ENCODE results near the gene KCNIP4.

DNA sequence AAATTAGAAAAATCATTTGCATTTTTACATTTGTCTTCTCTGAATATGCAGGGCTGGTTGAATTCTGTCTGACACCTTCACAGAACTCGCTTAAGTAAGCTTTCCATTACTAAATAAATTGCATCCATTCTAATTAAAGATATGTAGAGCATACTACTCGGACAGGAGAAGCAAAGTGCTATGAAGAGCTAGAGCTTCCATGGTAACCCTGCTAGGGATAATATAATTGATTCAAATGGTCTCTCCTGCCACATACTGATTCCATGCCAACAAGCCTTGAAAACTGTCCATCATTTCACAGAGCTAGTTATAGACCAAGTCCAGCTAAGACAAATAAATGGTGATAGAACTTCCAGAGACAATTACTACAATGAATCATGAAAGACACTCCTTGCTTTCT is 571.5 kb downstream of the KCNIP4 start:
- TF ChIP-seq EZH2 (IDR thresholded peaks at IDR 0.05; ENCODE audit: insufficient read depth, poor library complexity, severe bottlenecking) (no peak), EZH2phosphoT487 (IDR thresholded peaks at IDR 0.05; ENCODE audit: insufficient read depth, low read depth) (no peak)

Measured in GM23248 (cell line).